B cell (primary cell): ENCODE measurements around the gene BCL2L1.

Experiments
- CTCF ChIP-seq: fragments of 200-600 bp; IDR thresholded peaks from one replicate; pipeline ENCODE4 v1.8.0; 2022; ENCODE audit warnings: antibody characterized with exemption, mild to moderate bottlenecking
- EZH2 ChIP-seq: IDR thresholded peaks from 2 replicates; pipeline ENCODE4 v1.6.1; 2012; ENCODE audit warnings: borderline replicate concordance, low read depth, mild to moderate bottlenecking, moderate library complexity, low read length; ENCODE audit not compliant: insufficient read depth, poor library complexity, severe bottlenecking

- TF ChIP-seq CTCF (no peak), EZH2 (no peak)
These were observed 5.7 kb downstream of the BCL2L1 start for GRCh38 chr20:31716818-31717477.
